ENCODE data around the gene ALK. TPM values are rescaled to one million over a fixed set of nuclear protein-coding genes. Genes with fewer than 3 reads are reported as not detected.

Gene ALK
- total and polyA plus RNA-seq, 10 of the 15 experiments (the other 5 are each of a cell fraction or from before 2014, with no cell fraction given) = 0.11 TPM; not detected in 9

DNA sequence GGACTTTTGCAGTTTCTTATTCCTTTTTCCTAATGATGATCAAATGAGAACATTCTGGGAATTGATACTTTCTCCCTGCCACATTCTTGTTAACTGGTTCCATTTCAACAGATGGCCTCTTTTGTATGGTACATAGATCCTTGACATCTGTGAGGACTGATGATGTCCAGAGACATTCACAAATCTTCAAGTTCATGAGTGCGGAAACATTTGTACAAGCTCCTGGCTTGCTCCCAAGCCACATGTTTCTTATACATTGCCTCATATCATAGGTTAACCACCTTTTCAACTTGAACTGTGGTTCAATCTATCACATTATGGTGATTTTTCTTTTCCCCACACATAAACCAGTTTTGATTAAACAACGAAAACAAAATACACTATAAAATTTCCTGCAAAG, 538.9 kb downstream of the ALK start (continued):
- TF ChIP-seq CBX3 (IDR thresholded peaks at IDR 0.05; ENCODE audit: borderline replicate concordance, low read depth) = no peak
- TF ChIP-seq BMI1 (IDR thresholded peaks at IDR 0.05; ENCODE audit: borderline replicate concordance) = no peak
- no peak for TF ChIP-seq ZZZ3 (IDR thresholded peaks at IDR 0.05; ENCODE audit: control insufficient read depth, insufficient read length, low read depth)
- no peak for TF ChIP-seq SREBF1 (IDR thresholded peaks at IDR 0.05; ENCODE audit: low read length)
- TF ChIP-seq, protein P1, sequence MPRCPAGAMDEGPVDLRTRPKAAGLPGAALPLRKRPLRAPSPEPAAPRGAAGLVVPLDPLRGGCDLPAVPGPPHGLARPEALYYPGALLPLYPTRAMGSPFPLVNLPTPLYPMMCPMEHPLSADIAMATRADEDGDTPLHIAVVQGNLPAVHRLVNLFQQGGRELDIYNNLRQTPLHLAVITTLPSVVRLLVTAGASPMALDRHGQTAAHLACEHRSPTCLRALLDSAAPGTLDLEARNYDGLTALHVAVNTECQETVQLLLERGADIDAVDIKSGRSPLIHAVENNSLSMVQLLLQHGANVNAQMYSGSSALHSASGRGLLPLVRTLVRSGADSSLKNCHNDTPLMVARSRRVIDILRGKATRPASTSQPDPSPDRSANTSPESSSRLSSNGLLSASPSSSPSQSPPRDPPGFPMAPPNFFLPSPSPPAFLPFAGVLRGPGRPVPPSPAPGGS (IDR thresholded peaks at IDR 0.05; ENCODE audit: borderline replicate concordance, insufficient read depth, low read depth, low read length, poor library complexity, severe bottlenecking) = no peak
- TF ChIP-seq RAD21 (IDR thresholded peaks at IDR 0.05; ENCODE audit: insufficient read depth, low read depth, low read length) = no peak
- TF ChIP-seq PRDM15 (CRISPR knock-in tag; IDR thresholded peaks at IDR 0.05) = no peak
- no peak for TF ChIP-seq EZH2 (IDR thresholded peaks at IDR 0.05; ENCODE audit: borderline replicate concordance, control insufficient read depth, low read depth, low read length)
- no peak for TF ChIP-seq SIX5 (IDR thresholded peaks at IDR 0.05; ENCODE audit: low read depth, low read length, severe bottlenecking)
- no peak for TF ChIP-seq CBX5 (IDR thresholded peaks at IDR 0.05; ENCODE audit: low read depth)
- no peak for TF ChIP-seq SMAD5 (IDR thresholded peaks at IDR 0.05; ENCODE audit: low read depth)

All from GM12878 (cell line).